Parathyroid adenoma (tissue), 2 donors: Measurements from ENCODE around the gene KRTAP4-12.
"Not testable (repeated sequence)": the region's sequence is repeated elsewhere in the genome, so short reads cannot be mapped to it uniquely, and the experiment has no call there.

Experiments used
- H2AFZ ChIP-seq: fragments of 300-600 bp; sonication (generic); one replicate; pipeline ENCODE4 v1.7.0; 2017; ENCODE audit warnings: antibody characterized with exemption, mild to moderate bottlenecking
- H3K27ac ChIP-seq: fragments of 300-600 bp; sonication (generic); one replicate; pipeline ENCODE4 v1.7.0; 2017
- H3K27me3 ChIP-seq: fragments of 300-600 bp; sonication (generic); one replicate; pipeline ENCODE4 v1.7.0; 2017; ENCODE audit warnings: low read length; ENCODE audit not compliant: control insufficient read depth, insufficient read depth
- H3K36me3 ChIP-seq: fragments of 300-600 bp; sonication (generic); one replicate; pipeline ENCODE4 v1.7.0; 2017; ENCODE audit warnings: low read length; ENCODE audit not compliant: control insufficient read depth, insufficient read depth
- H3K4me1 ChIP-seq: fragments of 300-600 bp; sonication (generic); one replicate; pipeline ENCODE4 v1.7.0; 2017; ENCODE audit warnings: control low read depth
- H3K4me2 ChIP-seq: fragments of 300-600 bp; sonication (generic); one replicate; pipeline ENCODE4 v1.7.0; 2017; ENCODE audit warnings: low read length
- H3K4me3 ChIP-seq: fragments of 300-600 bp; sonication (generic); one replicate; pipeline ENCODE4 v1.7.0; 2017; ENCODE audit warnings: low read depth, low read length
- H3K79me2 ChIP-seq: fragments of 300-600 bp; sonication (generic); one replicate; pipeline ENCODE4 v1.7.0; 2017; ENCODE audit warnings: control low read depth
- H3K9ac ChIP-seq: fragments of 300-600 bp; sonication (generic); one replicate; pipeline ENCODE4 v1.7.0; 2017; ENCODE audit warnings: mild to moderate bottlenecking
- H3K9me3 ChIP-seq: fragments of 300-600 bp; sonication (generic); one replicate; pipeline ENCODE4 v1.7.0; 2017; ENCODE audit warnings: low read length; ENCODE audit not compliant: control insufficient read depth
- CTCF ChIP-seq: fragments of 300-600 bp; sonication (generic); IDR thresholded peaks from one replicate; pipeline ENCODE4 v1.7.0; 2017; ENCODE audit warnings: antibody characterized with exemption, mild to moderate bottlenecking
- donor health status: primary hyperparathyroidism.

KRTAP4-12 gene

DNA sequence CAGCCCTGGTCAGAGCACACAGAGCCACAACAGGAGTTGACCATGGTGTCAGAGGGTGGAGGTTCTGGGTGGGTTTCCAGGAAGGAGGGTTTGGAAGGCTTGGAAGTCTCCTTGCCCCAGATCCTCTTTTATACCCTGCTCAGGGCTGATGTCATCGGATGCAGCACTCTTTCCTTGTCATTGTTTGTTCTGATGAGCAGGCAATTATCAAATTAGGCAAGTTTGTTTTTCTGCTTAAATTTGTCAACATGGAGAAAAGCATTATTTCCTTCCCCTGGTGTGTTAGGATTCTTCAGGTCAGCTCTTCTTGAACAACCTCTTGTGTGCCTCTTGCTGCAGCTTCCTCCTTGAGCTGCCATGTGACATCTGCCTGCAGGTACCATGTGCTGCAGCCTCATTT is 36.7 kb upstream of the KRTAP4-12 start, which contains the start of gene KRTAP4-4:
KRTAP4-4 (minus strand) TSS at position 101 of the 400 bp plus-strand sequence; CDS start at position 44, 57 bp downstream.
- H3K9me3 ChIP-seq: no peaks in the 10 kb centered on the region
- no peaks in the 10 kb centered on the region for H3K4me1 ChIP-seq
- H2AFZ ChIP-seq: no peak within 1 kb of the TSS

GRCh38 chr17:41160190-41160589 is 36.2 kb upstream of the KRTAP4-12 start:
- H3K9me3 ChIP-seq, H3K4me3 ChIP-seq, H2AFZ ChIP-seq, H3K4me2 ChIP-seq, H3K27me3 ChIP-seq, H3K4me1 ChIP-seq, H3K27ac ChIP-seq, H3K36me3 ChIP-seq, H3K79me2 ChIP-seq, H3K9ac ChIP-seq: not testable (repeated sequence)

More for the DNA sequence above, 36.7 kb upstream of the KRTAP4-12 start, which contains the start of gene KRTAP4-4:
- no peaks in the 10 kb centered on the region for H3K79me2 ChIP-seq
- no peak within 1 kb of the TSS for H3K4me3 ChIP-seq
- no peak within 1 kb of the TSS for H3K9ac ChIP-seq
- H3K27ac ChIP-seq: no peak within 1 kb of the TSS
- H3K36me3 ChIP-seq: no peaks in the 10 kb centered on the region
- no peak for TF ChIP-seq CTCF
- H3K27me3 ChIP-seq: no peaks in the 10 kb centered on the region
- no peak within 1 kb of the TSS for H3K4me2 ChIP-seq

DNA sequence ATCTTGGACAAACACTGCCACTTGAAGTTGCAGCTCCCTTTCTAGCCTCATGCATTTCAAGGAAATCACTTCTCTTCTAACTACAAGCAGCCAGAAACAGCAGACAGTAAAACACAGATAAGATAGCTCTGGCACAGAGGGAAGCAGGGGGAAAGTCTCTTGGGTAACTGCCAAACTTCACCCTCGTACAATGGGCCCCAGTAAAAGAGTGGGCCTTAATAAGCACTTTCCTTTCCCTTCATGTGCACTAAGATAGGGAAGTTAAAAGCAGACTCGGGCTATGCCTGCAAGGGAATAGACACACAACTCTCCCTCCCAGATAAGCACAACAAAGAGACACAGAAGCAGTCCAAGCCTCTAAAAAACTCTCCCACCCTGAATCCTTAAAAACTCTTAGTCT is 29.9 kb upstream of the KRTAP4-12 start:
- Histone ChIP-seq H3K27me3 (no peaks in the 10 kb centered on the region), H3K79me2 (no peaks in the 10 kb centered on the region), H3K4me3 (no peak overlapping the region), H3K9me3 (no peaks in the 10 kb centered on the region), H3K36me3 (no peaks in the 10 kb centered on the region), H3K9ac (no peak overlapping the region), H3K4me1 (no peaks in the 10 kb centered on the region), H2AFZ (no peak overlapping the region), H3K4me2 (no peak overlapping the region), H3K27ac (no peak overlapping the region)
- no peak for TF ChIP-seq CTCF

DNA sequence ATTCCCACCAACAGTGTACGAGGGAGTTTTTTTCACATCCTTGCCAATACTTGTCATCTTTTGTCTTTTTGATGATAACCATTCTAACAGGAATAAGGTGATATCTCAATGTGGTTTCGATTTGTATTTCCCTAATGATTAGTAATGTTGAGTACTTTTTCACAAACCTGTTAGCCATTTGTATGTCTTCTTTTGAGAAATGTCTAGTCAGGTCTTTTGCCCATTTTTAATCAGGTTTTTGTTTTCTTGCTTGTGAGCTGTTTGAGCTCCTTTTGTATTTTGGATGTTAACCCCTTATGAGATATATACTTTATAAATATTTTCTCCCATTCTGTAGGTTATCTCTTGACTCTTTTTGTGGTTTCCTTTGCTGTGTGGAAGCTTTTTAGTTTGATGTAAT is 27.5 kb upstream of the KRTAP4-12 start:
- H3K4me1 ChIP-seq: no peaks in the 10 kb centered on the region
- no peak overlapping the region for H3K4me2 ChIP-seq
- no peak for TF ChIP-seq CTCF
- H3K27me3 ChIP-seq: no peaks in the 10 kb centered on the region
- no peaks in the 10 kb centered on the region for H3K9me3 ChIP-seq
- H3K36me3 ChIP-seq: no peaks in the 10 kb centered on the region
- H3K79me2 ChIP-seq: no peaks in the 10 kb centered on the region
- H3K27ac ChIP-seq: no peak overlapping the region
- no peak overlapping the region for H3K4me3 ChIP-seq
- no peak overlapping the region for H2AFZ ChIP-seq
- no peak overlapping the region for H3K9ac ChIP-seq

DNA sequence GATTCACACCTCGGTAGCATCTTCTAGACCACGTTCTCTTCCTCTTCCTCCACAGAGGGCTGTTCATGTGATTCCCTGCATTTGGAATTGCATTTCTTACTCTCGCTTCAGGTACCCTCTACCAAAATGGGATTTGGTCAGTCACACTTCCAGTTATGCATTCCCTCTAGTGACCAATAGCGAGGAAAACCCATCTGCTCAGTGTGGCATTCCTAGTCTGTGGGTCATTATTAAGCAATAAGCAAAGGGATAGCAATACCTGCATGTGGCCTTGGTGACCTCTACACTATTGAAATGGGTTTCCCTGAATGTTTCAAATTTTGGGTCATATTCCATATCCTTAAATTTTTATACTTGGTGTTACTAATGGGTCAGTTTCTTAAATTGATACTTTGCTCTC is 26.0 kb upstream of the KRTAP4-12 start:
- no peak overlapping the region for H2AFZ ChIP-seq
- no peak overlapping the region for H3K4me2 ChIP-seq
- no peaks in the 10 kb centered on the region for H3K9me3 ChIP-seq
- no peak overlapping the region for H3K4me3 ChIP-seq
- no peak overlapping the region for H3K27ac ChIP-seq
- no peak for TF ChIP-seq CTCF
- no peaks in the 10 kb centered on the region for H3K4me1 ChIP-seq
- no peak overlapping the region for H3K9ac ChIP-seq
- H3K27me3 ChIP-seq: no peaks in the 10 kb centered on the region
- H3K79me2 ChIP-seq: no peaks in the 10 kb centered on the region
- no peaks in the 10 kb centered on the region for H3K36me3 ChIP-seq
